Measurements from ENCODE around the gene IP6K1.

DNA sequence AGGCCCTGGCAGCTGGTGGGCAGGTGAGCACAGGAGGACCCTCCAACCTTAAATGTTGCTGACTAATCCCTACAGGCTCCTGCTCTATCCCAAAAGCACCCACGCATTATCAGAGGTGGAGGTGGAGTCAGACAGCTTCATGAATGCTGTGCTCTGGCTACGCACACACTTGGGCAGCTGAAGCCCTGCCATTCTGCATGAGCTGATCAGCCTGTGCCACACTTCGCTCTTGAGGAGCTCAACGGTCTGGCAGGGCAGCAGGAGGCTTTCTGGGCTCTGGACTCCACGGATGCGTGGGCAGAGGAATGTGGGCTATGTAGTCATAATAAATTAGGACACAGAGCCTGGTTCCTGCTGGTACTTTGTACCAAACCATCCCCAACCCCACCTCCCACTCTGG, 103.2 kb downstream of the IP6K1 start:
- TF ChIP-seq CTCF (IDR thresholded peaks at IDR 0.05) (no peak), SP1 (CRISPR knock-in tag; conservative IDR thresholded peaks at IDR 0.05) (no peak), ATF3 (CRISPR knock-in tag; conservative IDR thresholded peaks at IDR 0.05) (no peak), FOXP1 (CRISPR knock-in tag; IDR thresholded peaks at IDR 0.05; ENCODE audit: borderline replicate concordance) (no peak), CBFB (CRISPR knock-in tag; IDR thresholded peaks at IDR 0.05; ENCODE audit: low read depth) (no peak), ZNF317 (CRISPR knock-in tag; IDR thresholded peaks at IDR 0.05; ENCODE audit: borderline replicate concordance, low read depth) (no peak), JUN (CRISPR knock-in tag; IDR thresholded peaks at IDR 0.05) (no peak), CREM (CRISPR knock-in tag; IDR thresholded peaks at IDR 0.05) (no peak), FOXJ3 (CRISPR knock-in tag; IDR thresholded peaks at IDR 0.05; ENCODE audit: borderline replicate concordance) (no peak), CREB1 (CRISPR knock-in tag; IDR thresholded peaks at IDR 0.05) (no peak), MYBL2 (CRISPR knock-in tag; IDR thresholded peaks at IDR 0.05) (no peak), HMGXB4 (CRISPR knock-in tag; IDR thresholded peaks at IDR 0.05) (no peak)
- TF ChIP-seq, protein P1, sequence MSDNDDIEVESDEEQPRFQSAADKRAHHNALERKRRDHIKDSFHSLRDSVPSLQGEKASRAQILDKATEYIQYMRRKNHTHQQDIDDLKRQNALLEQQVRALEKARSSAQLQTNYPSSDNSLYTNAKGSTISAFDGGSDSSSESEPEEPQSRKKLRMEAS (CRISPR knock-in tag; IDR thresholded peaks at IDR 0.05): no peak
- TF ChIP-seq, protein P2, sequence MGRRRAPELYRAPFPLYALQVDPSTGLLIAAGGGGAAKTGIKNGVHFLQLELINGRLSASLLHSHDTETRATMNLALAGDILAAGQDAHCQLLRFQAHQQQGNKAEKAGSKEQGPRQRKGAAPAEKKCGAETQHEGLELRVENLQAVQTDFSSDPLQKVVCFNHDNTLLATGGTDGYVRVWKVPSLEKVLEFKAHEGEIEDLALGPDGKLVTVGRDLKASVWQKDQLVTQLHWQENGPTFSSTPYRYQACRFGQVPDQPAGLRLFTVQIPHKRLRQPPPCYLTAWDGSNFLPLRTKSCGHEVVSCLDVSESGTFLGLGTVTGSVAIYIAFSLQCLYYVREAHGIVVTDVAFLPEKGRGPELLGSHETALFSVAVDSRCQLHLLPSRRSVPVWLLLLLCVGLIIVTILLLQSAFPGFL (CRISPR knock-in tag; IDR thresholded peaks at IDR 0.05; ENCODE audit: borderline replicate concordance): no peak
